Measurements from ENCODE around the gene BANF2. TPM values are rescaled to one million over a fixed set of nuclear protein-coding genes. Genes with fewer than 3 reads are reported as not detected.

Gene BANF2
- total and polyA plus RNA-seq, 2 of the 13 experiments (the other 11 are each of a cell fraction or from before 2014, with no cell fraction given): 0.35 TPM; not detected in 1

DNA sequence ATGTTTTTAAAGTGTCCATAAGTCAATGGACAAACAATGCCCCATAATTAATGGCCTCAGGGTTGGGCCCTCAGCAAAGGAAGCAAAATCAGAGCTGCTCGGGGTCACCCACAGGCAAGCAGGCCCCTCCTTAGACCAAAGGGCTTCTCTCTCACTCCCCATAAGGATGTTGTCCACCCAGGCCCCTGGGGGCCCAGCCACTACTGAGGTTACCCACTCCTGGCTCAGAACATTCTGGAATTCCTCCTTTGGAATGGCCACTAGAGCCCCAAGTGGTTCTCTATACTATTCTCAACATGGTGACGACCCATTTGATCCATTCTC is 50.9 kb downstream of the BANF2 start (continued):
- TF ChIP-seq ZNF296 (CRISPR knock-in tag; conservative IDR thresholded peaks at IDR 0.05) (no peak), NFYB (CRISPR knock-in tag; IDR thresholded peaks at IDR 0.05) (0 out of 2 replicates have a peak, but pooled peaks have one; percentile 0), SCMH1 (CRISPR knock-in tag; IDR thresholded peaks at IDR 0.05; ENCODE audit: borderline replicate concordance) (no peak), NCOA5 (CRISPR knock-in tag; IDR thresholded peaks at IDR 0.05) (no peak), FOXC1 (CRISPR knock-in tag; IDR thresholded peaks at IDR 0.05; ENCODE audit: borderline replicate concordance) (no peak), SKI (IDR thresholded peaks at IDR 0.05; ENCODE audit: partially characterized antibody) (no peak), DNMT1 (CRISPR knock-in tag; IDR thresholded peaks at IDR 0.05) (no peak), ZNF274 (CRISPR knock-in tag; IDR thresholded peaks at IDR 0.05) (no peak), EEA1 (CRISPR knock-in tag; IDR thresholded peaks at IDR 0.05; ENCODE audit: borderline replicate concordance) (no peak), MIER3 (CRISPR knock-in tag; IDR thresholded peaks at IDR 0.05; ENCODE audit: borderline replicate concordance) (no peak), RBM22 (optimal IDR thresholded peaks at IDR 0.05; ENCODE audit: low read length) (no peak), ZMAT3 (CRISPR knock-in tag; conservative IDR thresholded peaks at IDR 0.05) (0 out of 2 replicates have a peak, but pooled peaks have one; percentile 2), MED1 (CRISPR knock-in tag; IDR thresholded peaks at IDR 0.05) (no peak), ZNF83 (CRISPR knock-in tag; IDR thresholded peaks at IDR 0.05; ENCODE audit: borderline replicate concordance) (no peak), MED8 (CRISPR knock-in tag; IDR thresholded peaks at IDR 0.05; ENCODE audit: insufficient replicate concordance) (no peak)
- TF ChIP-seq, protein P1, sequence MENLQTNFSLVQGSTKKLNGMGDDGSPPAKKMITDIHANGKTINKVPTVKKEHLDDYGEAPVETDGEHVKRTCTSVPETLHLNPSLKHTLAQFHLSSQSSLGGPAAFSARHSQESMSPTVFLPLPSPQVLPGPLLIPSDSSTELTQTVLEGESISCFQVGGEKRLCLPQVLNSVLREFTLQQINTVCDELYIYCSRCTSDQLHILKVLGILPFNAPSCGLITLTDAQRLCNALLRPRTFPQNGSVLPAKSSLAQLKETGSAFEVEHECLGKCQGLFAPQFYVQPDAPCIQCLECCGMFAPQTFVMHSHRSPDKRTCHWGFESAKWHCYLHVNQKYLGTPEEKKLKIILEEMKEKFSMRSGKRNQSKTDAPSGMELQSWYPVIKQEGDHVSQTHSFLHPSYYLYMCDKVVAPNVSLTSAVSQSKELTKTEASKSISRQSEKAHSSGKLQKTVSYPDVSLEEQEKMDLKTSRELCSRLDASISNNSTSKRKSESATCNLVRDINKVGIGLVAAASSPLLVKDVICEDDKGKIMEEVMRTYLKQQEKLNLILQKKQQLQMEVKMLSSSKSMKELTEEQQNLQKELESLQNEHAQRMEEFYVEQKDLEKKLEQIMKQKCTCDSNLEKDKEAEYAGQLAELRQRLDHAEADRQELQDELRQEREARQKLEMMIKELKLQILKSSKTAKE (CRISPR knock-in tag; IDR thresholded peaks at IDR 0.05; ENCODE audit: borderline replicate concordance): no peak
- TF ChIP-seq, protein P2, sequence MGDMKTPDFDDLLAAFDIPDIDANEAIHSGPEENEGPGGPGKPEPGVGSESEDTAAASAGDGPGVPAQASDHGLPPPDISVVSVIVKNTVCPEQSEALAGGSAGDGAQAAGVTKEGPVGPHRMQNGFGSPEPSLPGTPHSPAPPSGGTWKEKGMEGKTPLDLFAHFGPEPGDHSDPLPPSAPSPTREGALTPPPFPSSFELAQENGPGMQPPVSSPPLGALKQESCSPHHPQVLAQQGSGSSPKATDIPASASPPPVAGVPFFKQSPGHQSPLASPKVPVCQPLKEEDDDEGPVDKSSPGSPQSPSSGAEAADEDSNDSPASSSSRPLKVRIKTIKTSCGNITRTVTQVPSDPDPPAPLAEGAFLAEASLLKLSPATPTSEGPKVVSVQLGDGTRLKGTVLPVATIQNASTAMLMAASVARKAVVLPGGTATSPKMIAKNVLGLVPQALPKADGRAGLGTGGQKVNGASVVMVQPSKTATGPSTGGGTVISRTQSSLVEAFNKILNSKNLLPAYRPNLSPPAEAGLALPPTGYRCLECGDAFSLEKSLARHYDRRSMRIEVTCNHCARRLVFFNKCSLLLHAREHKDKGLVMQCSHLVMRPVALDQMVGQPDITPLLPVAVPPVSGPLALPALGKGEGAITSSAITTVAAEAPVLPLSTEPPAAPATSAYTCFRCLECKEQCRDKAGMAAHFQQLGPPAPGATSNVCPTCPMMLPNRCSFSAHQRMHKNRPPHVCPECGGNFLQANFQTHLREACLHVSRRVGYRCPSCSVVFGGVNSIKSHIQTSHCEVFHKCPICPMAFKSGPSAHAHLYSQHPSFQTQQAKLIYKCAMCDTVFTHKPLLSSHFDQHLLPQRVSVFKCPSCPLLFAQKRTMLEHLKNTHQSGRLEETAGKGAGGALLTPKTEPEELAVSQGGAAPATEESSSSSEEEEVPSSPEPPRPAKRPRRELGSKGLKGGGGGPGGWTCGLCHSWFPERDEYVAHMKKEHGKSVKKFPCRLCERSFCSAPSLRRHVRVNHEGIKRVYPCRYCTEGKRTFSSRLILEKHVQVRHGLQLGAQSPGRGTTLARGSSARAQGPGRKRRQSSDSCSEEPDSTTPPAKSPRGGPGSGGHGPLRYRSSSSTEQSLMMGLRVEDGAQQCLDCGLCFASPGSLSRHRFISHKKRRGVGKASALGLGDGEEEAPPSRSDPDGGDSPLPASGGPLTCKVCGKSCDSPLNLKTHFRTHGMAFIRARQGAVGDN (CRISPR knock-in tag; IDR thresholded peaks at IDR 0.05): 0 out of 2 replicates have a peak, but pooled peaks have one; percentile 26
- TF ChIP-seq, protein P3, sequence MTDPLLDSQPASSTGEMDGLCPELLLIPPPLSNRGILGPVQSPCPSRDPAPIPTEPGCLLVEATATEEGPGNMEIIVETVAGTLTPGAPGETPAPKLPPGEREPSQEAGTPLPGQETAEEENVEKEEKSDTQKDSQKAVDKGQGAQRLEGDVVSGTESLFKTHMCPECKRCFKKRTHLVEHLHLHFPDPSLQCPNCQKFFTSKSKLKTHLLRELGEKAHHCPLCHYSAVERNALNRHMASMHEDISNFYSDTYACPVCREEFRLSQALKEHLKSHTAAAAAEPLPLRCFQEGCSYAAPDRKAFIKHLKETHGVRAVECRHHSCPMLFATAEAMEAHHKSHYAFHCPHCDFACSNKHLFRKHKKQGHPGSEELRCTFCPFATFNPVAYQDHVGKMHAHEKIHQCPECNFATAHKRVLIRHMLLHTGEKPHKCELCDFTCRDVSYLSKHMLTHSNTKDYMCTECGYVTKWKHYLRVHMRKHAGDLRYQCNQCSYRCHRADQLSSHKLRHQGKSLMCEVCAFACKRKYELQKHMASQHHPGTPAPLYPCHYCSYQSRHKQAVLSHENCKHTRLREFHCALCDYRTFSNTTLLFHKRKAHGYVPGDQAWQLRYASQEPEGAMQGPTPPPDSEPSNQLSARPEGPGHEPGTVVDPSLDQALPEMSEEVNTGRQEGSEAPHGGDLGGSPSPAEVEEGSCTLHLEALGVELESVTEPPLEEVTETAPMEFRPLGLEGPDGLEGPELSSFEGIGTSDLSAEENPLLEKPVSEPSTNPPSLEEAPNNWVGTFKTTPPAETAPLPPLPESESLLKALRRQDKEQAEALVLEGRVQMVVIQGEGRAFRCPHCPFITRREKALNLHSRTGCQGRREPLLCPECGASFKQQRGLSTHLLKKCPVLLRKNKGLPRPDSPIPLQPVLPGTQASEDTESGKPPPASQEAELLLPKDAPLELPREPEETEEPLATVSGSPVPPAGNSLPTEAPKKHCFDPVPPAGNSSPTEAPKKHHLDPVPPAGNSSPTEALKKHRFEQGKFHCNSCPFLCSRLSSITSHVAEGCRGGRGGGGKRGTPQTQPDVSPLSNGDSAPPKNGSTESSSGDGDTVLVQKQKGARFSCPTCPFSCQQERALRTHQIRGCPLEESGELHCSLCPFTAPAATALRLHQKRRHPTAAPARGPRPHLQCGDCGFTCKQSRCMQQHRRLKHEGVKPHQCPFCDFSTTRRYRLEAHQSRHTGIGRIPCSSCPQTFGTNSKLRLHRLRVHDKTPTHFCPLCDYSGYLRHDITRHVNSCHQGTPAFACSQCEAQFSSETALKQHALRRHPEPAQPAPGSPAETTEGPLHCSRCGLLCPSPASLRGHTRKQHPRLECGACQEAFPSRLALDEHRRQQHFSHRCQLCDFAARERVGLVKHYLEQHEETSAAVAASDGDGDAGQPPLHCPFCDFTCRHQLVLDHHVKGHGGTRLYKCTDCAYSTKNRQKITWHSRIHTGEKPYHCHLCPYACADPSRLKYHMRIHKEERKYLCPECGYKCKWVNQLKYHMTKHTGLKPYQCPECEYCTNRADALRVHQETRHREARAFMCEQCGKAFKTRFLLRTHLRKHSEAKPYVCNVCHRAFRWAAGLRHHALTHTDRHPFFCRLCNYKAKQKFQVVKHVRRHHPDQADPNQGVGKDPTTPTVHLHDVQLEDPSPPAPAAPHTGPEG (CRISPR knock-in tag; IDR thresholded peaks at IDR 0.05): no peak
- TF ChIP-seq, protein P4, sequence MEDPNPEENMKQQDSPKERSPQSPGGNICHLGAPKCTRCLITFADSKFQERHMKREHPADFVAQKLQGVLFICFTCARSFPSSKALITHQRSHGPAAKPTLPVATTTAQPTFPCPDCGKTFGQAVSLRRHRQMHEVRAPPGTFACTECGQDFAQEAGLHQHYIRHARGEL (CRISPR knock-in tag; IDR thresholded peaks at IDR 0.05): no peak

All from HepG2 (cell line).